Umbilical cord (tissue), 2 donors: ENCODE data around the gene MYO7B. TPM values are rescaled to one million over a fixed set of nuclear protein-coding genes. Genes with fewer than 3 reads are reported as not detected.

Source experiments
- DNase-seq: peaks from one replicate; pipeline ENCODE4 v3.0.0-alpha.2; 2015; ENCODE audit warnings: low spot score
- total RNA-seq: library from RNA; depleted of rRNA; stranded (reverse); fragments of >200 nt; gene quantifications from one replicate; pipeline ENCODE4 v1.2.3, GENCODE V29; 2014; ENCODE audit warnings: low replicate concordance; ENCODE audit not compliant: insufficient read depth

Gene MYO7B
- total RNA-seq, 1 donor from 2014 or later: not detected

- no peak for DNase-seq
Observed at GRCh38 chr2:127608061-127609030, 72.9 kb downstream of the MYO7B start.

GRCh38 chr2:127609031-127609751 is 73.7 kb downstream of the MYO7B start:
- DNase-seq: no peak

GRCh38 chr2:127609818-127610217 is 74.3 kb downstream of the MYO7B start:
- DNase-seq: no peak

- DNase-seq: no peak
Observed at GRCh38 chr2:127610561-127610960, 75.1 kb downstream of the MYO7B start.

GRCh38 chr2:127611076-127611925 is 75.8 kb downstream of the MYO7B start:
- no peak for DNase-seq

GRCh38 chr2:127612111-127612822 is 76.8 kb downstream of the MYO7B start:
- DNase-seq: no peak

- DNase-seq: no peak
Observed at GRCh38 chr2:127614246-127614645, 78.8 kb downstream of the MYO7B start.

GRCh38 chr2:127614731-127615130 is 79.2 kb downstream of the MYO7B start:
- no peak for DNase-seq

GRCh38 chr2:127615511-127616166 is 80.2 kb downstream of the MYO7B start:
- DNase-seq: no peak

- no peak for DNase-seq
Observed at GRCh38 chr2:127618551-127619202, 83.2 kb downstream of the MYO7B start.

GRCh38 chr2:127619203-127619590 is 83.7 kb downstream of the MYO7B start:
- no peak for DNase-seq

GRCh38 chr2:127619877-127620705 is 84.6 kb downstream of the MYO7B start:
- no peak for DNase-seq

- DNase-seq: no peak
Observed at GRCh38 chr2:127620866-127621265, 85.4 kb downstream of the MYO7B start.

- no peak for DNase-seq
Observed at GRCh38 chr2:127621981-127622431, 86.5 kb downstream of the MYO7B start.

GRCh38 chr2:127622561-127623387 is 87.3 kb downstream of the MYO7B start:
- no peak for DNase-seq

- DNase-seq: no peak
Observed at GRCh38 chr2:127623388-127624319, 88.2 kb downstream of the MYO7B start.

GRCh38 chr2:127624320-127624755 is 88.9 kb downstream of the MYO7B start:
- no peak for DNase-seq
